GM12864 (cell line): ENCODE results near the gene RAB6A.
"Not testable (repeated sequence)": the region's sequence is repeated elsewhere in the genome, so short reads cannot be mapped to it uniquely, and the experiment has no call there.

Experiments
- DNase-seq: peaks from one replicate; pipeline ENCODE4 v3.0.0-alpha.2; 2011; ENCODE audit warnings: low read depth
- H3K4me3 ChIP-seq: 2 replicates; pipeline ENCODE4 v1.5.1; 2011; ENCODE audit warnings: mild to moderate bottlenecking, low read depth, low read length, control low read depth
- TF ChIP-seq, protein P1 (sequence below): IDR thresholded peaks from 2 replicates; pipeline ENCODE4 v1.5.1; 2011; ENCODE audit warnings: low read depth, mild to moderate bottlenecking, moderate library complexity, low read length, control low read depth, inconsistent platforms; ENCODE audit errors: missing control alignments

Gene RAB6A

DNA sequence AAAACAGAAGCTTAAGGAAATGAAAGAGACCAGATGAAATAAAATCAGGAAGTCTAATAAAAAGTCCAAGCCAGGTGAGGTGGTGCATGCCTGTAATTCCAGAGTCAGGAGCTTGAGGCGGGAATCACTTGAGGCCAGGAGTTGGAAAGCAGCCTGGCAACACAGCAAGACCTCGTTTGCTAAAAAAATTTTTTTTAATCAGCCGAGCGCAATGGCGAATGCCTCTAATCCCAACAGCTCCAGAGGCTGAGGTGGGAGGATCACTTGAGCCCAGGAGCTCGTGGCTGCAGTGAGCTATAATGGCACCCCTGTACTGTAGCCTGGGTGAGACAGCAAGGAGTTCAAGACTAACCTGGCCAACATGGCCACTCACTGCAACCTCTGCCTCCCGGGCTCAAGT lies 8.0 kb downstream of the RAB6A start:
- no peak overlapping the region for H3K4me3 ChIP-seq
- TF ChIP-seq, protein P1, sequence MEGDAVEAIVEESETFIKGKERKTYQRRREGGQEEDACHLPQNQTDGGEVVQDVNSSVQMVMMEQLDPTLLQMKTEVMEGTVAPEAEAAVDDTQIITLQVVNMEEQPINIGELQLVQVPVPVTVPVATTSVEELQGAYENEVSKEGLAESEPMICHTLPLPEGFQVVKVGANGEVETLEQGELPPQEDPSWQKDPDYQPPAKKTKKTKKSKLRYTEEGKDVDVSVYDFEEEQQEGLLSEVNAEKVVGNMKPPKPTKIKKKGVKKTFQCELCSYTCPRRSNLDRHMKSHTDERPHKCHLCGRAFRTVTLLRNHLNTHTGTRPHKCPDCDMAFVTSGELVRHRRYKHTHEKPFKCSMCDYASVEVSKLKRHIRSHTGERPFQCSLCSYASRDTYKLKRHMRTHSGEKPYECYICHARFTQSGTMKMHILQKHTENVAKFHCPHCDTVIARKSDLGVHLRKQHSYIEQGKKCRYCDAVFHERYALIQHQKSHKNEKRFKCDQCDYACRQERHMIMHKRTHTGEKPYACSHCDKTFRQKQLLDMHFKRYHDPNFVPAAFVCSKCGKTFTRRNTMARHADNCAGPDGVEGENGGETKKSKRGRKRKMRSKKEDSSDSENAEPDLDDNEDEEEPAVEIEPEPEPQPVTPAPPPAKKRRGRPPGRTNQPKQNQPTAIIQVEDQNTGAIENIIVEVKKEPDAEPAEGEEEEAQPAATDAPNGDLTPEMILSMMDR, result no peak
- no peak for DNase-seq

DNA sequence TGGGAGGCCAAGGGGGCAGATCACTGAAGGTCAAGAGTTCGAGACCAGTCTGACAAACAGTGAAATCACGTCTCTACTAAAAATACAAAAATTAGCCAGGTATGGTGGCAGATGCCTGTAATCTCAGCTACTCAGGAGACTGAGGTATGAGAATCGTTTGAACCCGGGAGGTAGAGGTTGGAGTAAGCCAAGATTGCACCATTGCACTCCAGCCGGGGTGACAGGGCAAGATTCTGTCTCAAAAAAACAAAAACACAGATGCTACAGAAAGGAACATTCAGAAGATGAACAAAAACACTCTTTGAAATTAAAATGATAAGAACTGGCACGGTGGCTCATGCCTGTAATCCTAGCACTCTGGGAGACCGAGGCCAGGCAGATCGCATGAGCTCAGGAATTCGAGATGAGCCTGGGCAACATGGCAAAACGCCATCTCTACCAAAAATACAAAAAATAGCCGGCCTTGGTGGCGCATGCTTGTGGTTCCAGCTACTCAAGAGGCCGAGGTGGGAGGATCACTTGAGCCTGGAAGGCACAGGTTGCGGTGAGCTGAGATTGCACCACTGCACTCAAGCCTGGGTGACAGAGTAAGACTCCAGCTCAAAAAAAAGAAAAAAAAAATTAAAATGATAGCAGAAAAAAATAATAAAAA lies 8.5 kb downstream of the RAB6A start:
- H3K4me3 ChIP-seq, result no peak overlapping the region
- TF ChIP-seq, protein P1, result no peak
- DNase-seq, result no peak

DNA sequence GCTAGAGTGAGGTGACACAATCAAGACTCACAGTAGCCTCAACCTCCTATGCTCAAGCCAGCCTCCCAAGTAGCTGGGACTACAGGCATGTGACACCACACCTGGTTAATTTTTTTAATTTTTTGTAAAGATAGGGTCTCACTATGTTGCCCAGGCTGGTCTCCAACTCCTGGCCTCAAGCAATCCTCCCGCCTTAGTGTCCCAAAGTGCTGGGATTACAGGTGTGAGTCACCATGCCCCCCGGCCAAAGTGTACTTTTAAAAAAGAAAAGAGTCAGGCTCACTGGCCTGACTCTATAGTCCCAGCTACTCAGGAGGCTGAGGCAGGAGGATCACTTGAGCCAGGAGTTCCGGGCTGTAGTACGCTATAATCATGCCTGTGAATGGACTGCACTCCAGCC lies 10.0 kb downstream of the RAB6A start:
- not testable (repeated sequence) for H3K4me3 ChIP-seq, DNase-seq

DNA sequence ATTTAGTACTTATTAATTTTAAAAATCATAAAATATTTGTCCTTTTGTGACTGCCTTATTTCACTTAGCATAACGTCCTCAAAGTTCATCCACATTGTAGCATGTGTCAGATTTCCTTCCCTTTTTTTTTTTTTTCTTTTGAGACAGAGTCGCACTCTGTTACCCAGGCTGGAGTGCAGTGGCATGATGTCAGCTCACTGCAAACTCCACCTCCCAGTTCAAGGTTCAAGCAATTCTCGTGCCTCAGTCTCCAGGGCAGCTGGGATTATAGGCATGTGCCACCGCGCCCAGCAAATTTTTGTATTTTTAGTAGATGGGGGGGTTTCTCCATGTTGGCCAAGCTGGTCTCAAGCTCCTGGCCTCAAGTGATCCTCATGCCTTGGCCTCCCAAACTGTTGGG lies 10.6 kb downstream of the RAB6A start:
- no peak overlapping the region for H3K4me3 ChIP-seq
- DNase-seq, result no peak
- TF ChIP-seq, protein P1, result no peak

DNA sequence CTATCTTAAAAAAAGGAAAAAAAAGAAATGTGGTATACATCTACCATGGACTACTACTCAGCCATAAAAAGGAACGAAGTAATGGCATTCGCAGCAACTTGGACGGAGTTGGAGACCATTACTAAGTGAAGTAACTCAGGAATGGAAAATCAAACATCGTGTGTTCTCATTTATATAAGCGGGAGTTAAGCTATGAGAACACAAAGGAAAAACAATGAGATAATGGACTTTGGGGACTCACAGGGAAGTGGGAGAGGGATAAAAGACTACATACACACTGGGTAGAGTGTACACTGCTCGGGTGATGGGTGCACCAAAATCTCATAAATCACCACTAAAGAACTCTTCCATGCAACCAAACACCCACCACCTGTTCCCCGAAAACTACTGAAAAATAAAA lies 11.8 kb downstream of the RAB6A start:
- no peak overlapping the region for H3K4me3 ChIP-seq
- TF ChIP-seq, protein P1, result no peak
- no peak for DNase-seq

DNA sequence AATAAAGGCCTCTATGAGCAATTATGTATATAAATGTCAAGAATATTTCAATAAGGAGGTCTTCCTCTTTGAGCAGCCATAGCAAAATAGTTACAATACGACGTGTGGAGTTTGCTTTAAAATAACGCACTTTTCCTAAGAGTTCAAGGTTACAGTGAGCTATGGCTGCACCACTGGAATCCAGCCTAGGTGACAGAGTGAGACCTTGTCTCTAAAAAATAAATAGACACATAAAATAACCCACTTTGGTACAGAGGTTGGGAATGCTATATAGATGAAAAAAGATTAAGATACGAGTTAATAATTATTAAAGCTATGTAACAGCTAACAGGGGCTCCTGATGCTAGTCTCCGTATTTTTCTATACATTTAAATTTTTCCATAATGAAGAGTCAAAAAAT lies 12.6 kb downstream of the RAB6A start:
- no peak for DNase-seq
- TF ChIP-seq, protein P1, result no peak
- no peak overlapping the region for H3K4me3 ChIP-seq

DNA sequence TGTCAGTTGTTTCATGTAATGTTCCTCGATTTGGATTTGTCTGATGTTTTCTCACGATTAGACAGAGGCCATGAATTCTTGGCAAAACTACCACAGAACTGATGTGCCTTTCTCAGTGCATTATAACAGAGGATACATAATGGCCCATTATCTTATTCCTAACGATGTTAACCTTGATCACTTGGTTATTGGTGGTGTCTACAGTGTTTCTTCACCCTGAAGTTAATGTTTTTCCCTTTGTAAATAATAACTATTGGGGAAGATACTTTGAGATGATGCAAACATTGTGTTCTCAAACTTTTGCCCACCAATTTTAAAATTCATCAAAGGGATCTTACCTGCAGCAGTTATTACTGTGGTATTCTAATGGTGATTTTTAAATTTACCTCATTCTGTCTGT lies 13.1 kb downstream of the RAB6A start:
- TF ChIP-seq, protein P1, result no peak
- no peak overlapping the region for H3K4me3 ChIP-seq
- no peak for DNase-seq
